ENCODE measurements around the gene C6orf136.
A peak's percentile ranks its signal among the peaks of the same experiment; 100 is the strongest.

The C6orf136 gene

DNA sequence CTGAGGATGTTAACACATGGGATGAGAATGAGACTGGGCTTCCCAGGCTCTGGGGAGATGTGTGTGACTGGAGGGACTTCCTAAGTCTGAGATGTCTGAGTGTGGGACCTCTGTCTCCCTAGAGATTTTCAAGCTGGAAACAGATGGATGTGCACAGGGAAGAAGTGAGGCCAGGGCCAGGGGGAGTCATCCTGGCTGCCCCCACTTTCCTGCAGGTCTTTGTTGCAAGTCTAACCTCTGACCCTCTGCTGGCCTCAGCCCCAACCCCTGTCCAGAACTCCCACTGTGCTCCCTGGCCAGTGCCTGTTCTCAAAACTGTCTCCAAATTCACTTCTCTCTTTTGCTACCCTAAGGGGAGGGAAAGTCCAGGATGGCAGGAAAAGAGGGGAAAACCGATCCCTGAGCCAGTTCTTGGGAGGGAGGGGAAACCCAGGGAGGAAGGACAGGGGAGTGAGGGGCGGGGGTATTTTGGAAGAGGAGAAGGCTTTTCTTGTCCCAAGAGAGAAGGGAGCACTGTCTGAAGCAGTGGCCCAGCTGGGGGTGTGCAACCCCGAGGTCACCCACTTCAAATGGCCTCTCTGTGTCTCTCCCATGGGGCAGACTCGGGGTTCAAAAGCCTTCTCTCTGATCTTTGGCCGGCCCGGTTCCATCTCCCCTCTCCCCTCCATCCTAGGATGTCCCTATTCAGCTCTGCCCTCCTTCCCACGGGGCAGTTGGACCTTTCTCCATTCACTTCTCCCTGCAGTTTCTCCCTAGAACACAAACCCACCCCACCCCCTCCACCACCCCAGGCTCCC lies 36.4 kb downstream of the C6orf136 start:
- TF ChIP-seq, protein P1, sequence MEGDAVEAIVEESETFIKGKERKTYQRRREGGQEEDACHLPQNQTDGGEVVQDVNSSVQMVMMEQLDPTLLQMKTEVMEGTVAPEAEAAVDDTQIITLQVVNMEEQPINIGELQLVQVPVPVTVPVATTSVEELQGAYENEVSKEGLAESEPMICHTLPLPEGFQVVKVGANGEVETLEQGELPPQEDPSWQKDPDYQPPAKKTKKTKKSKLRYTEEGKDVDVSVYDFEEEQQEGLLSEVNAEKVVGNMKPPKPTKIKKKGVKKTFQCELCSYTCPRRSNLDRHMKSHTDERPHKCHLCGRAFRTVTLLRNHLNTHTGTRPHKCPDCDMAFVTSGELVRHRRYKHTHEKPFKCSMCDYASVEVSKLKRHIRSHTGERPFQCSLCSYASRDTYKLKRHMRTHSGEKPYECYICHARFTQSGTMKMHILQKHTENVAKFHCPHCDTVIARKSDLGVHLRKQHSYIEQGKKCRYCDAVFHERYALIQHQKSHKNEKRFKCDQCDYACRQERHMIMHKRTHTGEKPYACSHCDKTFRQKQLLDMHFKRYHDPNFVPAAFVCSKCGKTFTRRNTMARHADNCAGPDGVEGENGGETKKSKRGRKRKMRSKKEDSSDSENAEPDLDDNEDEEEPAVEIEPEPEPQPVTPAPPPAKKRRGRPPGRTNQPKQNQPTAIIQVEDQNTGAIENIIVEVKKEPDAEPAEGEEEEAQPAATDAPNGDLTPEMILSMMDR (IDR thresholded peaks at IDR 0.05) = no peak
- DNase-seq = peak; percentile 9
- Mint-ChIP-seq H3K4me3 (peak overlapping the region; percentile 87), H3K27ac (peak overlapping the region; percentile 88), H3K4me1 (peaks cover 81% of the 10 kb centered on the region), H3K36me3 (ENCODE audit: low read depth) (peaks cover 38% of the 10 kb centered on the region), H3K9me3 (no peaks in the 10 kb centered on the region), H3K27me3 (ENCODE audit: low read depth, poor library complexity) (peaks cover 9% of the 10 kb centered on the region)

DNA sequence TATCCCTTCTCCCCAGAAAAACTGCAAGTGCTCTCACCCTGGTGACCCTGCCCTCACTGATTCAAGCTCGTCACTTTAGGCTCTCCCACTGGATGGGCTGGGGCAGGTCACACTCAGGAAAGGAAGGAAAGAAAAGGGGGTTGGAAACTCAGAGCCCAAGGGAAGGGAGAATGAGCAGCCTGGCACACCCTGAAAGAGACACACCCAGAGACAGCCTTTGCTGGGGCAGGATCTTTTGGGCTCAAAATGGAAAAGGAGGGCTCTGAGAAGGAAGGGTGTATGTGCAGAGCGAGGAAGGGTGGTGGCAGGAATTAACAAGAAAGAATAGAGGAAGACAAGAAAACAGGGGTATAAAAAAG lies 37.0 kb downstream of the C6orf136 start:
- peak overlapping the region; percentile 87 for H3K4me3 Mint-ChIP-seq
- TF ChIP-seq, protein P1 (IDR thresholded peaks at IDR 0.05) = no peak
- H3K27ac Mint-ChIP-seq = peak overlapping the region; percentile 86
- H3K36me3 Mint-ChIP-seq (ENCODE audit: low read depth) = peaks cover 34% of the 10 kb centered on the region
- DNase-seq = no peak
- peaks cover 9% of the 10 kb centered on the region for H3K27me3 Mint-ChIP-seq (ENCODE audit: low read depth, poor library complexity)
- no peaks in the 10 kb centered on the region for H3K9me3 Mint-ChIP-seq
- peaks cover 86% of the 10 kb centered on the region for H3K4me1 Mint-ChIP-seq

DNA sequence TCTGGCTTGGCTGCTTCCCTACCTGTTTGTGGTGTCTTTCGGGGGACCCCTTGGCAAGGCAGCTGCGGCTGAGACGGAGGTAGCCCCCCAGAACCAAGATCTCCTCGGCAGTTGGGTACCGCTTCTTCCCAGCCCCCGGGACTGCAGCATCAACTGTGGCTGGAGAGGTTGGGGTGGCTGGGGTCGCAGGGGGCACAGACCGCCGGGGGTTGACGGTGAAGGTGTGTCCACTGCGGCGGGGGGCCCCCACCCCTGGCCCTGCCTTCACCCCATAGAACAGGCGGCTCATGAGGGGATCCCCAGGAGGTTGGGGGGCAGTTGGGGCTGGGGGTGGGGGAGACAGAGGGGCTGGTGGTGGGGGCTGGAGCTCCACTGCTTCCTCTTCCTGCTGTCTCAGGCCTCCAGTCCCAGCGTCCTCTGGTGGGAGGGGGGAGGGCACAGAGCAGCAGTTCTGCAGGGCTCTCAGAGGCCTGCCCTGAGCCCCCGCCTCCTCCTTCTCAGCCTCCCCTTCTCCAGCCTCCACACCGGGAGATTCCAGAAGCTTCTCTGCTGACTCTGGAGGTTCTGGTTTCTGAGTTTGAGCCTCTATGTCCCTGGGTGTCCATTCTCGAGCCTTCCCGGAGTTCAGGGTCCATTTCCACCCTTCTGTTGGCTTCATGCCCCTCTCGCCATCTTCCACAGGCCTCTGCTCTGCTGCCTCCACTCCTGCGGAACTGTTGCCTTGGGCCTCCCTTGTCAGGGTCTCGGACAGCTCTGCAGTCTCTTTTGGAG lies 37.6 kb downstream of the C6orf136 start:
- Mint-ChIP-seq H3K36me3 (ENCODE audit: low read depth) (peaks cover 30% of the 10 kb centered on the region), H3K9me3 (no peaks in the 10 kb centered on the region), H3K27ac (peak overlapping the region; percentile 98), H3K27me3 (ENCODE audit: low read depth, poor library complexity) (peaks cover 5% of the 10 kb centered on the region), H3K4me1 (peaks cover 86% of the 10 kb centered on the region), H3K4me3 (peak overlapping the region; percentile 93)
- TF ChIP-seq, protein P1 (IDR thresholded peaks at IDR 0.05) = no peak
- DNase-seq = peak; percentile 14

DNA sequence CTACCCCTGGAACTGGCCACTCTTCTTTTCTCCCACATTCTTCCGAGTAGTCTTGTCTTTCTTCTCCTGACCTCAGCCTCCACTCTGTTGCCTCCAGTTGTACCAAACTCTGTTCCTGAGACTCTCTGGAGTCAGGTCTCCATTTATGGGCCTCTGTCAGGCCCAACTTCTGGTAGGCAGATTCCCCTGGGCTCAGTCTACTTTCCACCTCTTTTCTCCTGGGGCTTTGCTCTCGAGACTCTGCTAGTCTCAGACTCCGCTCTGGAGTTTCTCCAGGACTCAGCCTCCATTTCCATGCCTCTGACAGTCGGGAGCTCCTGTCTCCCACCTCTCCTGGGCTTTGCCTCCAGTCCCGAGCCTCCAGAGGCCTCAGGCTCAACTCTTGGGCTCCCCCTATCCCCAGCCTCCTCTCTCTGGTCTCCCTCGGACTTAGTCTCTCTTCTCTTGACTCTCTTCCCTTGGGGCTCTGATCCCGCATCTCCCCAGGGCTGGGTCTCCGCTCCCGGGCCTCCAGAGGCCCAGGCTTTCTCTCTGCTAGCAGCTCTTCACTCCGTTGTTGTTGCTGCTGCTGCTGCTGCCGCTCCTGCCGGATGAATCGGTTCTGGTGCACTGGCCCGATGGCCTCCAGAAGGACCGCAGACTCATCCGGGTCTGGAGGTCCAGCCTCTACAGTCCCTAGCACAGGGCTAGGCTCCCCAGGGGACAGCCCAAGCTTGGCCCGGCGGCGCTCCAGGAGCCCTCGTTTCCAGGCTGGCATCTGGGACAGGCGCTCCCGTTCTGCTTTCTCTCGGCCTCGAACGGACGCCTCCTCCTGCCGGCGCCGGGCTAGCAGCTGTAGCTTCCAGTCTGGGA lies 38.5 kb downstream of the C6orf136 start:
- peaks cover 86% of the 10 kb centered on the region for H3K4me1 Mint-ChIP-seq
- H3K27ac Mint-ChIP-seq = peak overlapping the region; percentile 98
- TF ChIP-seq, protein P1 (IDR thresholded peaks at IDR 0.05) = no peak
- peak overlapping the region; percentile 93 for H3K4me3 Mint-ChIP-seq
- H3K9me3 Mint-ChIP-seq = no peaks in the 10 kb centered on the region
- no peak for DNase-seq
- no peaks in the 10 kb centered on the region for H3K27me3 Mint-ChIP-seq (ENCODE audit: low read depth, poor library complexity)
- peaks cover 26% of the 10 kb centered on the region for H3K36me3 Mint-ChIP-seq (ENCODE audit: low read depth)

DNA sequence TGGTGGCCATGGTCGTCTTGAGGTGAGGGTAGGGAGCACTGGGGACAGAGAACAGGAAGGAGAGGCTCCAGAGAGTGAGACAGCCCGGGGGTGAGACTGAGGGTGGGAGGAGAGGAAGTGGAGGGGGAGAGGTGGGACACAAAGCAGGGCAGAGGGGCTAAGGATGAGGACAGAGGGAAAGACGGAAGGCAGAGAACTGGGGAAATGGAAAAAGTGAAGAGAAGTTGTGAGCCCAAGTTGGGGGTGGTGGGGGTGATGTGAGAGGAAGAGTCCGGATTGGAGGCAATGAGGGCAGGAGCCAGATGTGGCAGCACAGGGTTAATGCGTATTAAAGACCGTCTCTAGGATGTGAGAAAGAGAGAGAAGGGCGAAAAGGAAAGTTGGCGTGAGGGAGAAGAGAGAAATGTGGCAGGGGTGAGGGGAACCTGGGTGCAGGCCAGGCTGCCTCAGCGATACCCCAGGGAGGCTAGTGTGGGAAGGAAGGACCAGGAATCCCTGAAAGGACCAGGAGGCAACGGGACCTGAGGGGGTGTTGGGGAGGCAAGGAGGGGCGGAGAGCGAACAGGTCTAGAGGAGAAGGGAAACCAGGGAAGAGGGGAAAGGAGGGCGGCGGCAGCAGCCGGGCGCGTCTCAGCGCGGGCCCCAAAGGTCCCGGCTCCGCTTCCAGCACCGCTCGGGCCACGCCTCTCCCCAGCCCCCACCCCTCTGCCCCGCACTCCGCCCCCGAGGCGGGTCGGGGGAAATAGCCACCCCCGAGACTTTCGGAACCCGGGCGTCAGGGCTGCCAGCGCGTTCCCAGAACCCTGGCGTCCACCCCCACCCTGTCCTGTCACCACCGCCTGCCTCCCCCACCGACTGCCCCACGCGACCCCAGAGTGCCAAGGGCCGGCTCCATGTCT lies 39.3 kb downstream of the C6orf136 start, which contains the start of gene PPP1R18:
Gene PPP1R18 (minus strand): TSS at position 637 of the 899 bp plus-strand sequence. CDS start 627 bp downstream, at position 10.
- H3K9me3 Mint-ChIP-seq = no peaks in the 10 kb centered on the region
- TF ChIP-seq, protein P1 (IDR thresholded peaks at IDR 0.05) = no peak
- DNase-seq = peak; percentile 66
- H3K36me3 Mint-ChIP-seq (ENCODE audit: low read depth) = peaks cover 20% of the 10 kb centered on the region
- peak within 1 kb of the TSS; percentile 93 for H3K4me3 Mint-ChIP-seq
- H3K27me3 Mint-ChIP-seq (ENCODE audit: low read depth, poor library complexity) = no peaks in the 10 kb centered on the region
- peaks cover 87% of the 10 kb centered on the region for H3K4me1 Mint-ChIP-seq
- peak within 1 kb of the TSS; percentile 98 for H3K27ac Mint-ChIP-seq
